Stimulated activated CD8-positive, alpha-beta memory T cell treated with anti-CD3 and anti-CD28 coated beads, Interleukin-7, amount 100 ng/mL, for 1 hour (primary cell): ENCODE measurements around the gene GK.
"Not testable (repeated sequence)": the region's sequence is repeated elsewhere in the genome, so short reads cannot be mapped to it uniquely, and the experiment has no call there.

ENCODE experiments used
- DNase-seq, 2 donors: peaks; one replicate each; pipeline ENCODE4 v3.0.0-alpha.2; 2020; ENCODE audit warnings: low read depth in 2 of 2

Gene GK

DNA sequence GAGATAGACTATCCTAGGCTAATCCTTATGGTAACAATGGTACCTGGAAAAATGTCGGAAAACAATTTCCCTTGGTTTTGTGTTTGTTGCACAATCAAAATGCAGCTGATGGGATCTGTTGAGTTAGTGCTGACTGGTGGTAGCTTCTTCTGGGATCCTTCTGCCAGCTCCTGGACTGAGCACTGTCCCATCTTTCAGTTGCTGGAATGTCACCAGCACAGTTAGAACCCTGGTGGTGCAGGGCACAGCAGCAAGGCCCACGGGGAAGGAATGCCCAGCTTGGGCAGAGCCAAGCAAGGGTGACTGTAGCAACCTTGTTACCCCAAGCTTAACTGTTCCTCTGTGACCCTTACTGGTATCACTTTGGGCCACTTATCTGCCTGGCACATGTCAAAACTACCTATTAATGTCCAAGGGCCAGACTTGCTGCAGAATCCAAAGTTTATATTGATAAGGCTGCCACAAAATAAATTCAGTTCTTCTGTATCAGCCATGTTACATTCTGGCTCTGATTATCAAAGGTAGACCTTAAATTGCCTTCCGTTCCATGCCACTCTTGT, 53.1 kb downstream of the GK start:
- DNase-seq, result no peak

DNA sequence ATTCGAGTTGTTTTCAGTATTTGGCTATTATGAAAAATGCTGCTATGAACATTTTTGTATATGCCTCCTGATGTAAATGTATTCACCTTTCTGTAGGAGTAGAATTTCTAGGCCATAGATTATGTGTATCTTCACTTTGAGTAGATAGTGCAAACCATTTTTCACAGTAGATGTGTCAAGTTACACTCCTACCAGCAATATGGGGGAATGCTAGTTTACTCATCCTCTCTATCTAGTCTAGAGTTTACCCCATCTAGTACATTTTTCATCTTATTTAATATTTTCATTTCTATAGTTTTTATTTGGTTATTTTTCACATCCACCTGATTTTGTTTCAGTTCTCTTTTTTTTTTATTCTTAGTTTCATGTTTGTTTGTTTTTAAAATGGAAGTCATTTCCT, 59.0 kb downstream of the GK start:
- DNase-seq, result no peak

DNA sequence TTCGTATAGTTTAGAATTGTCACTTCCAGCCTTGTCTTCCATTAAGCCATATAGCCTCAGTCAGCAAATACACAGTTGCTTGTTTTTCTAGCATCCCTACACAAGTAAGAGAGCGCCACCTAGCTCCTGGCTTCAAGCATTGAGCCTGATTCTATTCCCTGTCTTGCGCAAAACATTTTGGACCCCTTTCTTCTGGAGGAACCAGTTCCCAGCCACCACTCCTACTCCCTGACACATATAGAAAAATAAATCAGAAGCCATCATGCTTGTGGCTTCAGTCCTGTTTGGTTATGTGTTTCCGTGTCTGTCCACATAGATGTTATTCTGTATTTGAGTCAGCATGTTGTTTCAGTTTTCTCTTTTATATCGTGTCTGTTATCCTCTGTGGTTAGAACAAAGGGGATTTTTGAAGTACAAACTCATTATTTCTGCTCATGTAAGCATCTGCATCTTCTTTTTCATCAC, 59.9 kb downstream of the GK start:
- DNase-seq, result peak in 1 of 2 donors; percentile 16

GRCh38 chrX:30714138-30714537, 60.9 kb downstream of the GK start:
- no peak for DNase-seq

GRCh38 chrX:30715976-30716375, 62.8 kb downstream of the GK start:
- DNase-seq, result no peak

DNA sequence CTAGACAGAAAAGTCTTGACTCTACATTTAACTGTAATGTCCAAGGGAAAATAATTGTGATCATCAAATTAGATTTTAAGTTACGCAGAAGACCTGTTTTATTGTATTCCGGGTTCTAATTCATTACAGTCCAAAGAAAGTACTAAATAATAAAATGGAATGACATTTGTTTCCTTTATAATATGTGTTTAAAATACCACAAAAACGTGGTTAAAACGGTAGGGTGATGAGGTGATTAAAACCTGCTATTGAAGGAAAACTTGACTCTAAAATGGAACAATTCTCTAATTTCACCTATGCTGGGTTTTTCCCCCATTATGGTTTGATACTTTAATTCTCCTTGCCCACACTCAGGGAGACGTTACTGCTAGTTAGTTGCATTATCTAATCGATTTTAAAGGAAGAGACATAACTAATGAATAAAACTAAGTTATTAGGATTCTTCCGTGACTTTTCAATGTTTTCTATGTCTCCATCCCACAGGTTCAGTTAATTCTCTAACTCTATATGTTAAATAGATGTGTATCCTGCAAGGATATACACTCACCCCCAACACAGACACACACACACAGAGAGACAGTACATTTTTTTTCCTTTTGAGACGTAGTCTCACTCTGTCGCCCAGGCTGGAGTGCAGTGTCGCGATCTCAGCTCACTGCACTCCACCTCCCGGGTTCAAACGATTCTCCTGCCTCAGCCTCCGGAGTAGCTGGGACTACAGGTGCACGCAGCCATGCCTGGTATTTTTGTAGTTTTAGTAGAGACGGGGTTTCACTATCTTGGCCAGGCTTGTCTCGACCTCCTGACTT, 80.8 kb downstream of the GK start:
- no peak for DNase-seq

DNA sequence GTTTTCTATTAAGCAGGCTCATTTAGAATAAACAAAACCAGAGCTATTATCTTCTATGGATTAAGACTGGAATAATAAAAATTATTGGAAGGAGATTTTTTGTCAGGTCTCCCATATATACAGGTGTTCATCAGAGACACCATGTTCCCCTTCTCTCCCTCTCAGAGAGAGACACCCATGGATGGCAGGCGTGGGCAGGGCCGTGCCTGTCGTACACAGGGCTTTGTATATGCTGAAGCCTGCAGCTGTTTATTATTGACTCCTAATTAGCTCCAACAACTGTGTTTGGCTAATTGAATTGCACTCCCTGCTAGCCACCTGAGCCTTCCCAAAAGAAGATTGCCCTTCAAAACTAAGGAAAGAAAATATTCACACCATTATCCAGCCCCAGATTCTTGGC, 81.6 kb downstream of the GK start:
- no peak for DNase-seq

- peak; percentile 14 to 38 for DNase-seq
These were observed 82.6 kb downstream of the GK start for GRCh38 chrX:30735839-30736238.

DNA sequence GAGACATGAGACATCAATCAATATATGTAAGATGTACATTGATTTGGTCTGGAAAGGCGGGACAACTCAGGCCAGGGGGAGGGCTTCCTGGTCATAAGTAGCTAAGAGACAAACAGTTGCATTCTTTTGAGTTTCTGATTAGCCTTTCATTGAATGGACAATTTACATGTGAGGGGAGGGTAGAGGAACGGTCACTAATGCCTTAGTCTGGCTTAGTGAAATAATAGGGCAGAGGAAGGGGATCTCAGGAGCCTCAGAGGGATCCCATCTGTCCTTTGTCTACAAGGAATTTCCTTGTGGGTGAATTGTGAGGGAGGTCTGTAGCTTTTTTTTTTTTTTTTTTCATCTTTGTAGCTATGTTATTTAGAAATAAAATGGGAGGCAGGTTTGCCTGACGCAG, 88.3 kb downstream of the GK start:
- DNase-seq, result no peak

- DNase-seq, result no peak
These were observed 95.2 kb downstream of the GK start for GRCh38 chrX:30748342-30748960.

GRCh38 chrX:30751497-30751896, 98.3 kb downstream of the GK start:
- no peak for DNase-seq

- DNase-seq, result no peak
These were observed 109.5 kb downstream of the GK start for GRCh38 chrX:30762755-30763154.

DNA sequence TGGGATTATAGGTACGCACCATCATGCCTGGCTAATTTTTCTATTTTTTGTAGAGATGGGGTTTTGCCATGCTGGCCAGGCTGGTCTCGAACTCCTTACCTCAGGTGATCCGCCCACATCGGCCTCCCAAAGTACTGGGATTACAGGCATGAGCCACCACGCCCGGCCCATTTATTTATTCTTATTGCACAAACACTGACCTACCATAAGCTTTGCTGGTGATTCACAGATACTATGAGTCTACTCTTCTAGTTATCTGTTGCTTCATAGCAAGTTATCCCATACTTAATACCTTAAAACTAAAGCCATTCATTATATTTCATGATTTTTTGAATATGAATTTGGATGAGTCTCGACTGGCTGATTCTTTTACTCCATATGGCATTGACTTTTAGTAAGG, 120.5 kb downstream of the GK start:
- DNase-seq, result not testable (repeated sequence)

DNA sequence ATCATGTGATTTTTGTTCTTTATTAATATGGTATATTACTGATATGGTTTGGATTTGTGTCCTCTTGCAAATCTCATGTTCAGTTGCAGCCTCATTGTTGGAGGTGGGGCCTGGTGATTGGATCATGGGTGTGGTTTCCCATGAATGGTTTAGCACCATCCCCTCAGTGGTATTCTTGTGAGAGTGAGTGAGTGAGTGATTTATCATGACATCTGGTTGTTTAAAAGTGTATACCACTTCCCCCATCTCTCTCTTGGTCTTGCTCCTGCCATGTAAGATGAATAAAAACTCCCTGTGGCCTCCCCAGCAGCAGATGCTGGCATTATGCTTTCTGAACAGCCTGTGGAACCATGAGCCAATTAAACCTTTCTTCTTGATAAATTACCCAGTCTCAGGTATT, 124.4 kb downstream of the GK start:
- no peak for DNase-seq

DNA sequence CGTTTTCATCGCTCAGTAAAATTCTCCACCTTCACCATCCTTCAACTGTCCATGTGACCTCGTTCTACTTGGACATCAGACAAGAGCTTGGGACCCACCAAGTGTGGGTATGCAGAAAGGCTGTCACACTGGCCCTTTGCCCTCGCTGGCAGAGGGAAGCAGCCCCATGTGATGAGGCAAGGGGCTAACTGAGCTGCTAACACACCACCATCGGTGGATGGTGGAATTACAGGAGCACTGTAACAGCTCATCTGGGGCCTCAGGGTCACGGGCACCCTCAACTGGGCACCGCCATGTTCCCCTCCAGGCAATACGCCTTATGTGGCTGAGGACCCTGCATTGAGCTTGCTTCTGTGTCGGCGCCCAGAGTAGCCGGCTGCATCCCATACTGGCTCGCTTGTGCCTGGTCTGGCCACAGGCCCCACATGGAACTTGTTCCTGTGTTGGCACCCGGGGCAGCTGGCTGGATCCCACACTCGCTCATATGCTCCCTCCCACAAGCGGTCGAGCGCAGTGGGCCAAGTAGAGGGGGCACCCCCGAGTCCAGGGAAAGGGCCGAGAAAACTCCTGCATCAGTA, 126.3 kb downstream of the GK start:
- no peak for DNase-seq
